Fibroblast of skin of left quadriceps (primary cell): ENCODE results near the gene NUDCD2.
"Not testable (repeated sequence)": the region's sequence is repeated elsewhere in the genome, so short reads cannot be mapped to it uniquely, and the experiment has no call there.

Experiments
- DNase-seq, 2 experiments: peaks; one replicate each; pipeline ENCODE4 v3.0.0-alpha.2; 2013; ENCODE audit warnings: low read depth in 2 of 2

NUDCD2 gene

GRCh38 chr5:163467682-163468081, 7.8 kb upstream of the NUDCD2 start:
- no peak for DNase-seq

GRCh38 chr5:163463063-163463435, 3.1 kb upstream of the NUDCD2 start:
- DNase-seq = no peak

- DNase-seq = no peak
Measured at GRCh38 chr5:163460562-163461171, 765 bp upstream of the NUDCD2 start, which contains the start of gene HMMR. Gene HMMR, plus strand, starts transcription at chr5:163460632. Its CDS starts 61 bp downstream, at chr5:163460693.

GRCh38 chr5:163459462-163459818, 462 bp downstream of the NUDCD2 start:
- DNase-seq = no peak

GRCh38 chr5:163458778-163459385, 1.0 kb downstream of the NUDCD2 start:
- no peak for DNase-seq

GRCh38 chr5:163456840-163457239, 3.1 kb downstream of the NUDCD2 start:
- DNase-seq = no peak

GRCh38 chr5:163456029-163456589, 3.8 kb downstream of the NUDCD2 start:
- no peak for DNase-seq

GRCh38 chr5:163455406-163455805, 4.5 kb downstream of the NUDCD2 start:
- not testable (repeated sequence) for DNase-seq

- no peak for DNase-seq
Measured at GRCh38 chr5:163453705-163454104, 6.2 kb downstream of the NUDCD2 start.

- DNase-seq = no peak
Measured at GRCh38 chr5:163451489-163451888, 8.4 kb downstream of the NUDCD2 start.

GRCh38 chr5:163448491-163448890, 11.4 kb downstream of the NUDCD2 start:
- DNase-seq = no peak

GRCh38 chr5:163447875-163448274, 12.0 kb downstream of the NUDCD2 start:
- DNase-seq = no peak

GRCh38 chr5:163447191-163447590, 12.7 kb downstream of the NUDCD2 start:
- no peak for DNase-seq

- no peak for DNase-seq
Measured at GRCh38 chr5:163445345-163445744, 14.6 kb downstream of the NUDCD2 start.

GRCh38 chr5:163444526-163444925, 15.4 kb downstream of the NUDCD2 start:
- no peak for DNase-seq

- no peak for DNase-seq
Measured at GRCh38 chr5:163440954-163441353, 18.9 kb downstream of the NUDCD2 start.

- no peak for DNase-seq
Measured at GRCh38 chr5:163439092-163439425, 20.8 kb downstream of the NUDCD2 start.

GRCh38 chr5:163437309-163438182, 22.4 kb downstream of the NUDCD2 start, which contains the start of gene CCNG1:
Gene CCNG1, plus strand, starts transcription at chr5:163437595. Its CDS starts 1,662 bp downstream, at chr5:163439257.
- peak; percentile 91 for DNase-seq

GRCh38 chr5:163437011-163437308, 22.9 kb downstream of the NUDCD2 start:
- DNase-seq = no peak

GRCh38 chr5:163436515-163436914, 23.4 kb downstream of the NUDCD2 start:
- DNase-seq = no peak

- no peak for DNase-seq
Measured at GRCh38 chr5:163434401-163434866, 25.5 kb downstream of the NUDCD2 start.

GRCh38 chr5:163433271-163433670, 26.6 kb downstream of the NUDCD2 start:
- DNase-seq = no peak

- DNase-seq = no peak
Measured at GRCh38 chr5:163432544-163432943, 27.4 kb downstream of the NUDCD2 start.
